HEK293T (cell line): ENCODE measurements around the gene ZNF74.

Experiments used
- CTCF ChIA-PET: fragments of 350-600 bp; formaldehyde crosslinking; extraction: SDS; loops from one replicate; lab custom pipeline; 2021; ENCODE audit warnings: antibody characterized with exemption, inconsistent platforms; lab: Yijun Ruan, JAX
- POLR2A ChIA-PET: fragments of 350-600 bp; formaldehyde crosslinking; extraction: SDS; loops from one replicate; lab custom pipeline; 2020; ENCODE audit warnings: antibody characterized with exemption, inconsistent platforms; lab: Yijun Ruan, JAX
- DNase-seq: peaks from one replicate; pipeline ENCODE4 v3.0.0; 2012; ENCODE audit warnings: mixed read lengths; ENCODE audit errors: extremely low spot score
- ARNT ChIP-seq: fragments of 450-650 bp; IDR thresholded peaks from 2 replicates; pipeline ENCODE4 v1.6.1; 2017; ENCODE audit warnings: mild to moderate bottlenecking
- BHLHE40 ChIP-seq: fragments of 450-650 bp; IDR thresholded peaks from 2 replicates; pipeline ENCODE4 v1.6.1; 2016; ENCODE audit warnings: mild to moderate bottlenecking, moderate library complexity, borderline replicate concordance
- CTBP1 ChIP-seq: fragments of 450-650 bp; IDR thresholded peaks from 2 replicates; pipeline ENCODE4 v1.6.1; 2016; ENCODE audit warnings: borderline replicate concordance
- ELF4 ChIP-seq: fragments of 450-650 bp; IDR thresholded peaks from 2 replicates; pipeline ENCODE4 v1.6.1; 2017; ENCODE audit warnings: antibody characterized with exemption
- FOXA1 ChIP-seq: fragments of 450-650 bp; IDR thresholded peaks from 2 replicates; pipeline ENCODE4 v1.6.1; 2016; ENCODE audit warnings: mild to moderate bottlenecking
- FOXK2 ChIP-seq: fragments of 450-650 bp; IDR thresholded peaks from 2 replicates; pipeline ENCODE4 v1.6.1; 2016; ENCODE audit warnings: mild to moderate bottlenecking
- FOXM1 ChIP-seq: fragments of 450-650 bp; IDR thresholded peaks from 2 replicates; pipeline ENCODE4 v1.6.1; 2017; ENCODE audit warnings: mild to moderate bottlenecking, borderline replicate concordance
- HDGF ChIP-seq: fragments of 450-650 bp; IDR thresholded peaks from 2 replicates; pipeline ENCODE4 v1.6.1; 2017; ENCODE audit warnings: antibody characterized with exemption, borderline replicate concordance
- L3MBTL2 ChIP-seq: fragments of 450-650 bp; conservative IDR thresholded peaks from 2 replicates; pipeline ENCODE4 v1.6.1; 2016; ENCODE audit warnings: mild to moderate bottlenecking
- LEF1 ChIP-seq: fragments of 450-650 bp; IDR thresholded peaks from 2 replicates; pipeline ENCODE4 v1.6.1; 2017; ENCODE audit warnings: mild to moderate bottlenecking, borderline replicate concordance
- NFRKB ChIP-seq: fragments of 450-650 bp; IDR thresholded peaks from 2 replicates; pipeline ENCODE4 v1.6.1; 2016; ENCODE audit warnings: mild to moderate bottlenecking, moderate library complexity
- SP1 ChIP-seq: fragments of 450-650 bp; IDR thresholded peaks from 2 replicates; pipeline ENCODE4 v1.6.1; 2017
- SUZ12 ChIP-seq: fragments of 450-650 bp; IDR thresholded peaks from 2 replicates; pipeline ENCODE4 v1.6.1; 2016; ENCODE audit warnings: mild to moderate bottlenecking
- TARDBP ChIP-seq: fragments of 450-650 bp; IDR thresholded peaks from 2 replicates; pipeline ENCODE4 v1.6.1; 2016
- ZNF384 ChIP-seq: fragments of 450-650 bp; IDR thresholded peaks from 2 replicates; pipeline ENCODE4 v1.6.1; 2016
- TF ChIP-seq, protein P1 (sequence below): fragments of 450-650 bp; IDR thresholded peaks from 2 replicates; pipeline ENCODE4 v1.6.1; 2016

Gene ZNF74

GRCh38 chr22:20455709-20456063, 61.7 kb downstream of the ZNF74 start:
- ChIA-PET CTCF (interaction anchor here (1.3 to 1.5 kb wide), 3 partner anchors 15 to 38 kb away, joined by 4 to 26 read pairs (median 6); no protein-coding TSS in a partner anchor), POLR2A (interaction anchor here (0.9 to 1.4 kb wide), 2 partner anchors 37 to 62 kb away, joined by 4 to 8 read pairs; partner anchors contain the start of gene ZNF74)
- TF ChIP-seq ELF4 (no peak), NFRKB (no peak), TARDBP (no peak), BHLHE40 (no peak), ZNF384 (no peak), ARNT (no peak)
- TF ChIP-seq, protein P1, sequence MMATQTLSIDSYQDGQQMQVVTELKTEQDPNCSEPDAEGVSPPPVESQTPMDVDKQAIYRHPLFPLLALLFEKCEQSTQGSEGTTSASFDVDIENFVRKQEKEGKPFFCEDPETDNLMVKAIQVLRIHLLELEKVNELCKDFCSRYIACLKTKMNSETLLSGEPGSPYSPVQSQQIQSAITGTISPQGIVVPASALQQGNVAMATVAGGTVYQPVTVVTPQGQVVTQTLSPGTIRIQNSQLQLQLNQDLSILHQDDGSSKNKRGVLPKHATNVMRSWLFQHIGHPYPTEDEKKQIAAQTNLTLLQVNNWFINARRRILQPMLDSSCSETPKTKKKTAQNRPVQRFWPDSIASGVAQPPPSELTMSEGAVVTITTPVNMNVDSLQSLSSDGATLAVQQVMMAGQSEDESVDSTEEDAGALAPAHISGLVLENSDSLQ: no peak
- DNase-seq: no peak

- ChIA-PET CTCF (interaction anchor here (0.6 to 1.5 kb wide), 6 partner anchors 15 to 38 kb away, joined by 3 to 26 read pairs (median 4); no protein-coding TSS in a partner anchor), POLR2A (interaction anchor here (0.6 to 1.4 kb wide), 3 partner anchors 19 to 62 kb away, joined by 4 to 8 read pairs (median 4); partner anchors contain the start of gene ZNF74)
- DNase-seq: peak; percentile 94
- TF ChIP-seq NFRKB (no peak), ZNF384 (peak; percentile 55; the same call in 1 of the 2 replicates)
These were observed 62.2 kb downstream of the ZNF74 start for GRCh38 chr22:20456064-20456721.

- TF ChIP-seq LEF1: no peak
- no peak for TF ChIP-seq HDGF
- TF ChIP-seq, protein P1: no peak
- TF ChIP-seq CTBP1: no peak
- no peak for TF ChIP-seq SP1
- no peak for TF ChIP-seq FOXM1
- TF ChIP-seq SUZ12: no peak
- no peak for TF ChIP-seq ARNT
- no peak for TF ChIP-seq BHLHE40
- TF ChIP-seq ZNF384: no peak
- no peak for TF ChIP-seq FOXK2
- no peak for TF ChIP-seq L3MBTL2
- POLR2A ChIA-PET: interaction anchor here (0.6 to 1.4 kb wide), 3 partner anchors 20 to 63 kb away, joined by 4 to 8 read pairs (median 4); partner anchors contain the start of gene ZNF74
- CTCF ChIA-PET: interaction anchor here (0.6 to 1.5 kb wide), 6 partner anchors 16 to 39 kb away, joined by 3 to 26 read pairs (median 4); no protein-coding TSS in a partner anchor
- no peak for DNase-seq
These were observed 62.7 kb downstream of the ZNF74 start for GRCh38 chr22:20456722-20457076.

- TF ChIP-seq BHLHE40 (no peak), L3MBTL2 (no peak), CTBP1 (no peak), FOXK2 (no peak), ARNT (no peak), FOXA1 (no peak)
- POLR2A ChIA-PET: no interaction called here
- CTCF ChIA-PET: interaction anchor here (0.6 kb wide), 1 partner anchor 40 kb away, joined by 3 read pairs; no protein-coding TSS in a partner anchor
- no peak for DNase-seq
These were observed 63.7 kb downstream of the ZNF74 start for GRCh38 chr22:20457506-20458240.
